Activated CD8-positive, alpha-beta memory T cell treated with anti-CD3 and anti-CD28 coated beads, Interleukin-2, amount 10 ng/mL, durations not matched to agents 7 days and 5 days (primary cell): ENCODE measurements around the gene RBM39. TPM values are rescaled to one million over a fixed set of nuclear protein-coding genes. Genes with fewer than 3 reads are reported as not detected.
A peak's percentile ranks its signal among the peaks of the same experiment; 100 is the strongest.
"Not testable (repeated sequence)": the region's sequence is repeated elsewhere in the genome, so short reads cannot be mapped to it uniquely, and the experiment has no call there.

Experiments
- ATAC-seq: fragments of 150-1000 bp; cut with Tn5 transposase; one replicate; pipeline ENCODE4 v1.10.0; 2021; ENCODE audit warnings: moderate library complexity
- CTCF ChIA-PET: fragments of 350-600 bp; sonication (Branson Sonifier 250); formaldehyde crosslinking; loops from one replicate; lab custom pipeline; 2021; ENCODE audit warnings: antibody characterized with exemption; lab: Charles Lee
- DNase-seq: peaks from one replicate; pipeline ENCODE4 v3.0.0-alpha.2; 2020
- H3K27ac Mint-ChIP-seq: one replicate; pipeline ENCODE4 v1.8.0; 2021; ENCODE audit warnings: mild to moderate bottlenecking, mixed read lengths
- H3K27me3 Mint-ChIP-seq: one replicate; pipeline ENCODE4 v1.8.0; 2021; ENCODE audit warnings: mixed read lengths
- H3K36me3 Mint-ChIP-seq: one replicate; pipeline ENCODE4 v1.8.0; 2021; ENCODE audit warnings: mild to moderate bottlenecking, mixed read lengths
- H3K4me1 Mint-ChIP-seq: one replicate; pipeline ENCODE4 v1.8.0; 2021; ENCODE audit warnings: mixed read lengths
- H3K4me3 Mint-ChIP-seq: one replicate; pipeline ENCODE4 v1.8.0; 2021; ENCODE audit warnings: mild to moderate bottlenecking, moderate library complexity, mixed read lengths
- H3K9me3 Mint-ChIP-seq: one replicate; pipeline ENCODE4 v1.8.0; 2022; ENCODE audit warnings: low read depth, mixed read lengths
- total RNA-seq, 2 experiments: library from RNA; stranded (reverse); gene quantifications; one replicate each; pipeline ENCODE4 v1.2.3, GENCODE V29; 2021

RBM39 gene
- total RNA-seq, 2 experiments from 2014 or later, result 357 to 360 TPM

DNA sequence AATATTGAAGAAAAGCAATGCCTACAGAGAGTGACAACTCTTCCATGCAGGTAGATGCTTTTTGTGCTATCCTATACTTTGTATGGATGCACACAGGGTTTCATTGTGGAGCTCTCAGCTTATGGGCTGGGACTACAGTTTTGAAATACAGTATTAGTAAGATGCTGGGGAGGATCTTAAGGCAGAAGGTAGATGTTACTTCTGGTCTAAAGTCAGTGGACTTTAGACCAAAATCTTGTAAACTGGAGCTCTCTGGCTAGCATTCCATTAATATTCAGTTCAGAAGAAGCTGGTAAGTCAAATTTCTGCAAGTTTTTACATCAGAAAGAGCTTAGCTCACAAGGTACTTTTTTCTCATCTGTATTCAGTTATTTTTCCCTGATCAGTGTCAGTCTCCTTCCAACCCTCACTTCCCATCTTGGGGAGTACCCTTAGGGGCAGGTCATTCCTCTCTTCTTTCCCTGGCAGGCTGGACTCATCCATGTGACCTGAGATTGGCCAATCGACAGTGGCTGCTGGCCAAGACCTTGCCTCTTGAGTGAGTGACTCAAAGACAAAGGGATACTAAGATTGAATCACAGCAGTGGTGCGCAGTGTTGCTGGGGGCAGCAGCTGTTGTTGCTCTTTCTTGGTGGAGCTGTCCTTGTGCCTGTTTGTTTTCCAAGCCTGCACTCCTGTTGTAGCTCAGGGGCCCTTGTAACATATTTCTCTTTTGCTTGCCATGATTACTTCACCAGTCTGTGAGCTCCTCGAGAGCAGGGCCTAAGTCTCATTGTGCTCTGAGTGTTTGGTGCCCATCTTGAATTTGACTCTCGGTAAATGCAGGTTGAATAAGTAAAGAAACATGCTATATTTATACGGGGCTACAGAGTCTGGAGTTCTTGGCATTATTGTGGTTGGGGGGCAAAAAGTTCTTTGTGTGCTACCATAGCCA, 26.9 kb upstream of the RBM39 start:
- Mint-ChIP-seq H3K9me3 (no peaks in the 10 kb centered on the region), H3K27ac (peak overlapping the region; percentile 98), H3K4me3 (peak overlapping the region; percentile 5), H3K27me3 (no peaks in the 10 kb centered on the region), H3K4me1 (peaks cover 48% of the 10 kb centered on the region), H3K36me3 (peaks cover 15% of the 10 kb centered on the region)
- peak; percentile 75 for DNase-seq
- CTCF ChIA-PET, result interaction anchor here (1.1 to 7.5 kb wide), 3 partner anchors 27 to 185 kb away, joined by 3 to 104 read pairs (median 13); partner anchors contain the start of genes RBM39 and SCAND1
- no peak for ATAC-seq

DNA sequence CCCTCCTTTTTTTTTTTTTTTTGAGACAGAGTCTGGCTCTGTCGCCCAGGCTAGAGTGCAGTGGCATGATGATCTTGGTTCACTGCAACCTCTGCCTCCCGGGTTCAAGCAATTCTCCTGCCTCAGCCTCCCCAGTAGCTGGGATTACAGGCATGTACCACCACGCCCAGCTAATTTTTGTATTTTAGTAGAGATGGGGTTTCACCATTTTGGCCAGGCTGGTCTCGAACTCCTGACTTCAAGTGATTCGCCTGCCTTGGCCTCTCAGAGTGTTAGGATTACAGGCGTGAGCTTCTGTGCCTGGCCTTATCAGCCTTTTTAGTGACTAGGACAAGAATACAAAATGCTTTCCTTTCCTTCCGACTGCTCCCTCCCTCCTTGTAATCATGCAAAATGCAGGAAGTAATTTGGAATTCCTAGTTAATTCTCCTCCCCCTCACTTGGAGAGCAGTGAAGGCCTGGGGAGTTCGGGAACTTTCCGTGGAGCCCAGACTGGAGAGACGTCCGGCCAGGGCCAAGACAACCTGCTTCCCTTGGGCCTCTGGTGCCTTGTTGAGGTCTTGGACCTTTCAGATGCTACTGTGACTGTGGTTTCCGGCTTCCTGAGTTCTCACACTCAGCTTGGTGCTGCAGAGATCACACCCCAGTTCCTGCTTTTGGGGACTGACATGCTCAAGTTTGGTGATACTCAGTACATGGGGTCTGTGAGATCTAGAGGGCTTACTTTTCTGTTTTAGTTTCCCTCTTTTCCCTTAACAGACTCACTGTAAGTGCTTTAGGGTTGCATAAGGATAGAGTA, 25.8 kb upstream of the RBM39 start:
- ATAC-seq, result peak; percentile 43
- no peaks in the 10 kb centered on the region for H3K27me3 Mint-ChIP-seq
- CTCF ChIA-PET, result interaction anchor here (0.6 to 7.5 kb wide), 5 partner anchors 10 to 186 kb away, joined by 3 to 104 read pairs (median 4); partner anchors contain the start of genes RBM39 and SCAND1
- H3K4me1 Mint-ChIP-seq, result peaks cover 37% of the 10 kb centered on the region
- peak overlapping the region; percentile 98 for H3K27ac Mint-ChIP-seq
- peaks cover 7% of the 10 kb centered on the region for H3K36me3 Mint-ChIP-seq
- H3K4me3 Mint-ChIP-seq, result peak overlapping the region; percentile 63
- no peaks in the 10 kb centered on the region for H3K9me3 Mint-ChIP-seq
- DNase-seq, result peak; percentile 89

DNA sequence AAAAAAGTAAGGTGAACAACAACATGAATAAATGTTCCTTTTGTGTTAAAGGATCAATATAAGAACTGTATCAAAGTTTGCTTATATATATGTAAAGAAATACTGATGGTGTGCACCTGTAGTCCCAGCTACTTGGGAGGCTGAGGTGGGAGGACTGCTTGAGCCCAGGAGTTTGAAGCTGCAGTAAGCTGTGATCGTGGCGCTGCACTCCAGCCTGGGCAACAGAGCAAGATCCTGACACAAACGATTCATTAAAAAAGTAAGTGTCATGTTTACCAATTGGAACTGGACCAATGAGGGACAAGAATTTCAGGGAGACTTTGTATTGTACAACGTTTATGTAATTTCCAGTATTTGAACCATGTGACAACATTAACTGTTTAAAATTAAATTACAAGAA, 24.8 kb upstream of the RBM39 start:
- peaks cover 36% of the 10 kb centered on the region for H3K4me1 Mint-ChIP-seq
- CTCF ChIA-PET, result interaction anchor here (7.5 kb wide), 1 partner anchor 25 kb away, joined by 104 read pairs; the partner anchor contains the start of gene RBM39
- ATAC-seq (no peak), DNase-seq (no peak)
- no peak overlapping the region for H3K4me3 Mint-ChIP-seq
- peaks cover 7% of the 10 kb centered on the region for H3K36me3 Mint-ChIP-seq
- H3K9me3 Mint-ChIP-seq, result no peaks in the 10 kb centered on the region
- H3K27me3 Mint-ChIP-seq, result no peaks in the 10 kb centered on the region
- peak overlapping the region; percentile 62 for H3K27ac Mint-ChIP-seq

DNA sequence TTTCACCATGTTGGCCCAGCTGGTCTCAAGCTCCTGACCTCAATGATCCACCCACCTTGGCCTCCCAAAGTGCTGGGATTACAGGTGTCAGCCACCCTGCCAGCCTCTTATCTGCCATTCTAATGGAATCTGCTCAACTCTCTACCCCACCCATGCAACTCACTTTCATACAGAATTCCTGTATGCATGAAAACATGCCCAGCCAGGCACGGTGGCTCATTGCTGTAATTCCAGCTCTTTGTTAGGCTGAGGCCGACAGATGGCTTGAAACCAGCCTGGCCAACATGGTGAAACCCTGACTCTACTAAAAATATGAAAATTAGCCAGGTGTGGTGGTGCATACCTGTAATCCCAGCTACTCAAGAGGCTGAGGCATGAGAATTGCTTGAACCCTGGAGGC, 22.9 kb upstream of the RBM39 start:
- H3K9me3 Mint-ChIP-seq, H3K36me3 Mint-ChIP-seq, DNase-seq, CTCF ChIA-PET, ATAC-seq, H3K27me3 Mint-ChIP-seq, H3K4me3 Mint-ChIP-seq, H3K27ac Mint-ChIP-seq: not testable (repeated sequence)
- peaks cover 27% of the 10 kb centered on the region for H3K4me1 Mint-ChIP-seq

DNA sequence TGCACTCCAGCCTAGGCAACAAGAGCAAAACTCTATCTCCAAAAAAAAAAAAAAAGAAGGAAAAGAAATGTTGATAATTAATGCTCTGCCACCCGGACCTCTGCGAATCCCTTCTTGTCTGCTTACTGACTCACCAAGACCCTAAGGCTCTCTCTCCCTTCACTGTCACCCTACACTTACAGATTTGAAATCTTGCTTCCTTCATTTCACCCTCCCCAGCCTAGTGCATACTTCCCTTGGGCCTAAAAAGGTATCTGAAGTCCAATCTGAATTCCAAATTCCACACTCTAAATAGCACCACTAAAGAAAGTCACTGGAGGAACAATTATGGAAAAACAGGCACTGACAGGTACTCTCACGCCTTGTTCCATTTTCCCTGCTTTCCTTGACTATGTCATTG, 20.4 kb upstream of the RBM39 start:
- DNase-seq (no peak), ATAC-seq (no peak)
- Mint-ChIP-seq H3K4me3 (no peak overlapping the region), H3K9me3 (no peaks in the 10 kb centered on the region), H3K27me3 (no peaks in the 10 kb centered on the region), H3K27ac (no peak overlapping the region), H3K4me1 (peaks cover 6% of the 10 kb centered on the region), H3K36me3 (no peaks in the 10 kb centered on the region)
- CTCF ChIA-PET, result interaction anchor here (0.7 kb wide), 1 partner anchor 113 kb away, joined by 3 read pairs; no protein-coding TSS in a partner anchor

DNA sequence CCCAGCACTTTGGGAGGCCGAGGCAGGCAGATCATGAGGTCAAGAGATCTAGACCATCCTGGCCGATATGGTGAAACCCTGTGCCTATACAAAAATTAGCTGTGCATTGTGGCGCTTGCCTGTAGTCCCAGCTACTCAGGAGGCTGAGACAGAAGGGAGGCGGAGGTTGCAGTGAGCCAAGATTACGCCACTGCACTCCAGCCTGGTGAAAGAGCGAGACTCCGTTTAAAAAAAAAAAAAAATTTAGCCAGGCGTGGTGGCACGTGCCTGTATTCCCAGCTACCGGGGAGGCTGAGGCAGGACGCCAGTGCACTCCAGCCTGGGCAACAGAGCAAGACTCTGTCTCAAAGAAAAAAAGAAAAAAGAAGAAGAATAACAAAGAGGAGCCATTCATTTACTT, 19.5 kb upstream of the RBM39 start:
- CTCF ChIA-PET, H3K4me3 Mint-ChIP-seq, H3K4me1 Mint-ChIP-seq, H3K9me3 Mint-ChIP-seq, H3K36me3 Mint-ChIP-seq, H3K27ac Mint-ChIP-seq, H3K27me3 Mint-ChIP-seq, ATAC-seq, DNase-seq: not testable (repeated sequence)

DNA sequence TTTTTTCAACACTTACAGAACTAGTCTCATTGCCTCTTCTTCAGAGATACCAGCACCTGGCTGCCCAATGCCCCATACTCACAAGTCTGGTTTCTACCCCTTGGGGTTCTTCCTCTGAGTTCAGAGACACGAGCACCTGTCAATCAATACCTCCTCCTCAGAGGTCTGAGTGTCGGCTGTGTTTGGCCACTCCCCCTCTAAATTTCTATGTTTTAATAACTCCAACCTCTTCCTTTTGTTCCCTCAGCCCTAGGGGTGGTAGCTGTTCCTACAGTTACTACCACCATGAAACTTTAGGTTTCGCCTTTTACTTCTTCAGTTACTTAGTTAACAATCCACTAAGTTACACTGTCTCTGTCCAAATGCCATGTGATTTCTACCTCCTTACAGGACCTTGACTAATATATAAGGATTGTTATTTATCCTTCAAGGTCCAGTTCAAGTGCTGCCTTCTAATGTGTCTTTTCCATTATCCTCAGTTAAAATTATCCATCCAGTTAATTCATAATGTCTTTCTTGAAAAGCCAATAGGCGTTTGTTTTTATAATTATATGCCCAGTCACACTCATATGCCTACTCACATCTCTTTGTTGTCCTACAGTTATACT, 15.1 kb upstream of the RBM39 start:
- H3K36me3 Mint-ChIP-seq, result no peaks in the 10 kb centered on the region
- H3K27ac Mint-ChIP-seq, result no peak overlapping the region
- H3K9me3 Mint-ChIP-seq, result no peaks in the 10 kb centered on the region
- no peak overlapping the region for H3K4me3 Mint-ChIP-seq
- DNase-seq (no peak), ATAC-seq (no peak)
- peaks cover 2% of the 10 kb centered on the region for H3K4me1 Mint-ChIP-seq
- no peaks in the 10 kb centered on the region for H3K27me3 Mint-ChIP-seq
- CTCF ChIA-PET, result interaction anchor here (1.6 kb wide), 1 partner anchor 11 kb away, joined by 3 read pairs; no protein-coding TSS in a partner anchor

DNA sequence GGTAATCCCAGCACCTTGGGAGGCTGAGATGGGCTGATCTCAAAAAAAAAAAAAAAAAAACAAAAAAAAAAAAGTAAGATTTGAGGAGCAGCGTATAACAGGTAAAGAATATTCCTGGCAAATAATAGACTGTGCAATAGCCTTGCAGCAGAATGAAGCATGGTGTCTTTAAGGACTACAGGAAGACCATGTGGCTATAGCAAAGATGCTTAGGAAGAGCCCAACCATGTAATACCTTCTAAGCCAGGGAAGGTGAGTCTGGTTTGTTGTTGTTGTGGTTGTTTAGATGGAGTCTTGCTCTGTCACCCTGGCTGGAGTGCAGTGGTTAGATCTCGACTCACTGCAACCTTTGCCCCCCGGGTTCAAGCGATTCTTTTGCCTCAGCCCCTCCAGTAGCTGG, 14.3 kb upstream of the RBM39 start:
- DNase-seq (no peak), ATAC-seq (no peak)
- H3K27me3 Mint-ChIP-seq, result no peaks in the 10 kb centered on the region
- no peak overlapping the region for H3K27ac Mint-ChIP-seq
- no peaks in the 10 kb centered on the region for H3K36me3 Mint-ChIP-seq
- H3K4me3 Mint-ChIP-seq, result no peak overlapping the region
- peaks cover 2% of the 10 kb centered on the region for H3K4me1 Mint-ChIP-seq
- CTCF ChIA-PET, result interaction anchor here (0.7 kb wide), 1 partner anchor 89 kb away, joined by 3 read pairs; no protein-coding TSS in a partner anchor
- H3K9me3 Mint-ChIP-seq, result no peaks in the 10 kb centered on the region

DNA sequence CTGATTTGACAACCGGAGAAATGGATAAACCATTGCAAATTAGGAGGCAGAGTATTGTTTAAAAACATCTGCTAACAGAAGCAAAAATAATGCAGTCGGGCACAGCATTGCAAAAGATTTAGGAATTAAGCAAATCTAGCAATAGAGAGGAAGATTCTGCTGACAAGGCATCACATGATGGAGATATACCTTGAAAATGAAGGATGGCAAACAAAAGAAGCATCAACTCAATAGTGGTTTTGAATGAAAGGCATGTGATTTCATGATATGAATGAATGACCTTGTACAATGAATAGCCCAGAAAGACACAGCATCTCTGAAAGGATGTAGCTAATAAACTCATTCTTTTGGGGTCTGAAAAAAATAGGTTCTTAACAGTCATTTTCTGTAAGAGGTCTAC, 8.6 kb upstream of the RBM39 start:
- ATAC-seq (no peak), DNase-seq (no peak)
- CTCF ChIA-PET, result no interaction called here
- Mint-ChIP-seq H3K36me3 (no peaks in the 10 kb centered on the region), H3K27ac (no peak overlapping the region), H3K27me3 (no peaks in the 10 kb centered on the region), H3K4me3 (no peak overlapping the region), H3K4me1 (no peaks in the 10 kb centered on the region), H3K9me3 (no peaks in the 10 kb centered on the region)

DNA sequence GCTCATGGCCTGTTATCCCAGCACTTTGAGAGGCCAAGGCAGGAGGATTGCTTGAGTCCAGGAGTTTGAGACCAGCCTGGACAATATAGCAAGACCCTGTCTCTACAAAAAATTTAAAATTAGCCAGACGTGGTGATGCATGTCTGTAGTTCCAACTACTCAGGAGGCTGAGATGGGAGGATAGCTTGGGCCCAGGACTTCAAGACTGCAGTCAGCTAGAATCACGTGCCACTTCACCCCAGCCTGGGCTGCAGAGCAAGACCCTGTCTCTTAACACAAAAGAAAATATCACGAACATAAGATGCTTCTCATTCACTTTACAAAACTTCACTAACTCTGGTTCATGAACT, 2.4 kb upstream of the RBM39 start:
- H3K4me1 Mint-ChIP-seq, result peaks cover 18% of the 10 kb centered on the region
- not testable (repeated sequence) for ATAC-seq, H3K9me3 Mint-ChIP-seq, H3K27me3 Mint-ChIP-seq
- CTCF ChIA-PET, result interaction anchor here (1.5 to 7.0 kb wide), 5 partner anchors 11 to 246 kb away, joined by 3 to 104 read pairs (median 4); partner anchors contain the start of genes PHF20 and SCAND1
- peak overlapping the region; percentile 100 for H3K27ac Mint-ChIP-seq
- H3K36me3 Mint-ChIP-seq, result peaks cover 19% of the 10 kb centered on the region
- DNase-seq, result peak; percentile 37
- H3K4me3 Mint-ChIP-seq, result peak overlapping the region; percentile 94

DNA sequence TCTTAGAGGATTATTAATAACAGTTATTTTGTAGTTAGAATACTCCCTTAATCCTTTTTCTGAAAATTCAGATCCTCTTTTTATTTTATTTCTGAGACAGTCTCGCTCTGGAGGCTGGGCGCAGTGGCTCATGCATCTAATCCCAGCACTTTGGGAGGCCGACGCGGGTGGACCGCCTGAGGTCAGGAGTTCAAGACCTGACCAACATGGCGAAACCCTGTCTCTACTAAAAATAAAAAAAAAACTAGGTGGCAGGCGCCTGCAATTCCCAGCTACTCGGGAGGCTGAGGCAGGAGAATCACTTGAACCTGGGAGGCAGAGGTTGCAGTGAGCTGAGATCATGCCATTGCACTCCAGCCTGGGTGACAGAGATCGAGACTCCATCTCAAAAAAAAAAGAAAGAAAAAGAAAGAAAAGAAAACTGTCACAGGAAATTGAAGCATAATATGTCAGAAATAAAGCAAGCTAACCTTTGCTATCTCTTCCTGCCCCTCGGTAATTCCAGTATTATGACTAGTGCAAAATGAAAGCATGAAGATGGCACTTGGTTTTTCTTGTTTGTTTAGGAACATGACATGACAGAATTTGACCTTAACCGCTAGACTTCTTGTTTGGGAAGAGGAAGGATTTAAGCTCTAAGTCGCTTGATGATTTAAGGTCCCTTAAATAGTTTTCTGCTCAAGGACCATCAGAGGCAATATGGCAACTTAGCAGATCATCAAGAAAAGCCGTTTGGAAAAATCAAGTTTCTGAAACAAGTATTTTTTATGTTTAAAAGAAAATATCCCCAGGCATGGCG, 1.8 kb upstream of the RBM39 start:
- H3K9me3 Mint-ChIP-seq, result no peaks in the 10 kb centered on the region
- CTCF ChIA-PET, result interaction anchor here (0.9 to 7.0 kb wide), 10 partner anchors 9 to 247 kb away, joined by 3 to 104 read pairs (median 4); partner anchors contain the start of genes PHF20 and SCAND1
- peak overlapping the region; percentile 100 for H3K27ac Mint-ChIP-seq
- no peaks in the 10 kb centered on the region for H3K27me3 Mint-ChIP-seq
- peak overlapping the region; percentile 94 for H3K4me3 Mint-ChIP-seq
- peaks cover 23% of the 10 kb centered on the region for H3K36me3 Mint-ChIP-seq
- no peak for ATAC-seq
- peaks cover 22% of the 10 kb centered on the region for H3K4me1 Mint-ChIP-seq
- peak; percentile 45 for DNase-seq
